ENCODE results near the gene SNAP29.
"Not testable (repeated sequence)": the region's sequence is repeated elsewhere in the genome, so short reads cannot be mapped to it uniquely, and the experiment has no call there.

The SNAP29 gene

DNA sequence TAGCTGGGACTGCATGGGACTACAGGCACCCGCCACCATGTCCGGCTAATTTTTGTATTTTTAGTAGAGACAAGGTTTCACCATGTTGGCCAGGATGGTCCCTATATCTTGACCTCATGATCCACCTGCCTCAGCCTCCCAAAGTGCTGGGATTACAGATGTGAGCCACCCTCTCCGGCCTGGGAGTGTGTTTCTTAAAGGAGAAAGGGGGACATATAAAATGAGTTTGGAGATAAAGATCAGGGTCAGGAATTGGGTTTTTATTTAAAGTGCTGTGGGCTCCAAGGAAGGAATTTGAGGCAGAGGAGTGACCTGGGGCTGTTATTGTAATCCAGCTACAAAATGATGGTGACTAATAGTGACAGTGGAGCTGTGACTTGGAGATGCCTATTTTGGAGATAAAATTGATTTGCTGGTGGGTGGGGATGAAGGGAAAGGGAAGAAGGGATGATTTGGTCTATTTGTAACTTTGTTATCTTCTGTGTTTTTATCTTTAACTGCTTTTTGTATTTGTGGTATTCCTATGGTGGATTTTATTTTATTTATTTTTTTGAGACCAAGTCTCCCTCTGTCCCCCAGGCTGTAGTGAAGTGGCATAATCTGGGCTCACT, 63.4 kb downstream of the SNAP29 start:
- no peak for DNase-seq (ENCODE audit: low read depth)
- no peak overlapping the region for H3K4me3 ChIP-seq (ENCODE audit: low read length)
- no peak for TF ChIP-seq CTCF (IDR thresholded peaks at IDR 0.05; ENCODE audit: insufficient read depth, low read depth, low read length, missing control alignments)

DNA sequence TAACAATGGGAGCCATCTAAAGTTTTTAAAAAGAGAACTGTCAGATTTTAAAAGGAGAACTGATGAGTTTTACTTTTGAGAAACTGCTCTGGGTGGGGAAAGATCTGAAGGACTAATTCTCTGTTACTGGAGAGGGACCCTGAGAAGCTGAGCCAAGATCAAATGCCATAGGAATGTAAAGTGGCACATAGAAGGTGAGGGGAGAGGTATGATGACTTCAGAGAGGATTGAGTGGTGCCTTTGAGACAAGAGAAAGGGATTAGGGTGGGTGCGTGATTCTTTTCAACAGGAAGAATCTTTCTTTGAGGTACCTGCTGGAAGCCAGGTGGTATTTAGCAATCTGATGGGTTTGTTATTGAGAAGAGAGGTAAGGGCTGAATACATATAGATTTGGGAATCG, 67.4 kb downstream of the SNAP29 start:
- no peak overlapping the region for H3K4me3 ChIP-seq (ENCODE audit: low read length)
- no peak for DNase-seq (ENCODE audit: low read depth)

GRCh38 chr22:20927940-20928572, 69.2 kb downstream of the SNAP29 start:
- H3K4me3 ChIP-seq (ENCODE audit: low read length) = no peak overlapping the region
- DNase-seq (ENCODE audit: low read depth) = no peak
- no peak for TF ChIP-seq CTCF (IDR thresholded peaks at IDR 0.05; ENCODE audit: insufficient read depth, low read depth, low read length, missing control alignments)

More for the DNA sequence above, 67.4 kb downstream of the SNAP29 start:
- TF ChIP-seq CTCF (IDR thresholded peaks at IDR 0.05; ENCODE audit: insufficient read depth, low read depth, low read length, missing control alignments) = no peak

GRCh38 chr22:20928573-20928967, 69.8 kb downstream of the SNAP29 start:
- no peak for DNase-seq (ENCODE audit: low read depth)
- no peak overlapping the region for H3K4me3 ChIP-seq (ENCODE audit: low read length)
- TF ChIP-seq CTCF (IDR thresholded peaks at IDR 0.05; ENCODE audit: insufficient read depth, low read depth, low read length, missing control alignments) = no peak

DNA sequence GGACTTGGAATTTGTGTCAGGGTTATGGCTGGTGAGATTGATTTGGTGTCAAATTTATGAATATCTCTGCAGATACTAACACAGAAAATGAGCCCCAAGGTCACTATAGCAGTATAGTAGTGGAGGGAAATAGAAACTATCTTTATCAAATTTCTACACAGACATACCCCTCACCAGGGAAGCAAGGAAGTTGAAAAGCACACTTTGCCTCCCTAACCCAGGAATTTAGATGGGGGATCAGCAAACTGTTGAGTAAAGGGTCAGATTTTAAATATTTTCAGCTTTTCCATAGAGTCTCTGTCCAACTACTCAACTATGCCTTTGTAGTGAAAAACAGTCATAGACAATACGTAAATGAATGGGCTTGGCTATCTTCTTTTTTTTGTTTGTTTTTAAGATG, 71.2 kb downstream of the SNAP29 start:
- DNase-seq (ENCODE audit: low read depth) = no peak
- no peak overlapping the region for H3K4me3 ChIP-seq (ENCODE audit: low read length)
- TF ChIP-seq CTCF (IDR thresholded peaks at IDR 0.05; ENCODE audit: insufficient read depth, low read depth, low read length, missing control alignments) = no peak

GRCh38 chr22:20930435-20930834, 71.6 kb downstream of the SNAP29 start:
- not testable (repeated sequence) for DNase-seq (ENCODE audit: low read depth); H3K4me3 ChIP-seq (ENCODE audit: low read length)

DNA sequence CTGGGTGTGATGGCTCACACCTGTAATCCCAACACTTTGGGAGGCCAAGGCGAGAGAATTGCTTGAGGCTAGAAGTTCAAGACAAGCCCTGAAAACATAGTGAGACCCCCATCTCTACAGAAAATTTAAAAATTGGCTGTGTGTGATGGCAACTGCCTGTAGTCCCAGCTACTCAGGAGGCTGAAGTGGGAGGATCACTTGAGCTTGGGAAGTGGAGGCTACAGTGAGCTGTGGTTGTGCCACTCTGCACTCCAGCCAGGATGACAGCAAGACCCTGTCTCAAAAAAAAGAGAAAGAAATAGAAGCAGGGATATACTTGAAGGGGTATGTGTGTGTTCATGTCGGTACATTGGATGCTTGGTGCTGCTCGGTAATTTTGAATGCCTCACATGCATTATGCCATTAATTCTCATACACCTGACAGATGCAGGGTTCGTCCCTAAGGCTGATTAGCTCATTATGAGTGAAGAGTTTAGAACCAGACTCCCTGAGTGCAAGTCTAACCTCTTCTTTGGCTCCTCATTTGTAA, 72.4 kb downstream of the SNAP29 start:
- no peak overlapping the region for H3K4me3 ChIP-seq (ENCODE audit: low read length)
- DNase-seq (ENCODE audit: low read depth) = no peak
- no peak for TF ChIP-seq CTCF (IDR thresholded peaks at IDR 0.05; ENCODE audit: insufficient read depth, low read depth, low read length, missing control alignments)
